Measurements from ENCODE around the gene MAN2B2.

MAN2B2 gene

DNA sequence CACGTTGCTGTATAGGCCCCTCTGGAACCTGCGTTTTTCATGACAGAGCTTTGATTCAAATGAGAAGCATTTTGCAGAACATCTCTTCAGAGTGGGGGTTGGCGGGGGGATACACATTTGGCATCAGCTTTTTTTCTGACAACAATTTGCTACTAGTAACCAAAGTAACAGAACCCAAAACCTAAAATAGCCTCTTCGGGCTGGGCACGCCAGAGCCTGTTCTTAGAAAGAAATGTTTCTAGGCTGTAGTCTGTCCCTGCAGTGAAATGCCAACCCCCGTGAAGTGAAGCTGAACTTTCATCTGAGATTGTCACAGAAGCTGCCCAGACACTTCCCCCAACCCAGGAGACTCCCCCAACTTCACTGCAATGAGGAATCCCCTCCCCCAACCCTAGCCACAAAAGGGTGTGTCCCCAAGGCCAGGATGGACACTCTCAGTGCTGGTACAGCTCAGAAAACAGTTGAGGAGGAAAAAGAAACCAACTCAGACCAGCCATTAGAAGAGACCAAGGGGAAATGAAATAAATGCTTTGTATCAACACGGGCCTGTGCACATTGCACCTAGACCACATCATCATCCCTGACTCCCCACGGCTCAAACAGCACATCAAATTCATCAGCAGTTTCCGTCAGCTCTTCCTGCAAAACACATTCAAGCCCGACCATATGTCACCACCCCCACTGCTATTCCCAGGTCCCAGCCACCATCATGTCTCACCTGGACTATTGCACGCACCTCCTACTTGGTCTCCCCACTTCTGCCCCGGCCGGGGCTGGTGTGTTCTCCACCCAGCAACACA, 8.4 kb upstream of the MAN2B2 start:
- no peak for DNase-seq (ENCODE audit: low read depth in 1 of 2, low spot score in 1 of 2)

DNA sequence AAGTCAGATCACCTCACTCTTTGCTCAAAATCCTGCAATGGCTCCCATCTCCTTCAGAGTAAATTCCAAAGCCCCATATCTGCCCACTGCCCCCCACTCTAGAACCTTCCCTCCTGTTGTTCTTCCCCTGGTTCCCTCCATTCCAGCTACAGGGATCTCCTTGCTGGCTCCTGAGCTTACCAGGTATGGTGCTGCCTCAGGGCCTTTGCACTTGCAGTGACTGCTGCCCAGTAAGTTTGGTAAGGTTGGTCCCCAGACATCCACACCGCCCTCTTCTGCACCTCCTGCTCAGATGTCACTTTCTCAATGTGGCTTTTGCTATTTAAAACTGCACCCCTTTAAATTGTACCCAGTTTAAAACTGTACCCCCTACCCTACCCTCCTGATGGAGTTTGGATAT, 7.8 kb upstream of the MAN2B2 start:
- DNase-seq (ENCODE audit: low read depth in 1 of 2, low spot score in 1 of 2) = no peak

DNA sequence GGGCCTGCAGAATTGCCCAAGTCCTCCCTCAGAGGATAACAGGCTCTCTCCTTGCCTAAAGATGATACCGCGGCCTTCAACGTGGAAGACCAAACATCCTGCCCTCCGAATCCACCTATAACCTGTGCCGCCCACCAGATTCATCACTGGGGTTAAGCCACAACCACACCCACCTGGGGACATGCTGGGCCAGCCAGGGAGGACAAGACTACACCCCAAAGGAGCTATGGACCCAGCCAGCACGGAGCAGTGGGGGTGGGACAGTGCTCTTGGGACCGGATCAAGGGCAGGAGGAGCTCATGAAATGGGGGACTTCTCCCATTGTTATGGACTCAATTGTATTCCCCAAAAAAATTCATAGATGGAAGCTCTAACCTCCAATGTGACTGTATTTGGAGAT, 6.8 kb upstream of the MAN2B2 start:
- DNase-seq (ENCODE audit: low read depth in 1 of 2, low spot score in 1 of 2) = no peak

DNA sequence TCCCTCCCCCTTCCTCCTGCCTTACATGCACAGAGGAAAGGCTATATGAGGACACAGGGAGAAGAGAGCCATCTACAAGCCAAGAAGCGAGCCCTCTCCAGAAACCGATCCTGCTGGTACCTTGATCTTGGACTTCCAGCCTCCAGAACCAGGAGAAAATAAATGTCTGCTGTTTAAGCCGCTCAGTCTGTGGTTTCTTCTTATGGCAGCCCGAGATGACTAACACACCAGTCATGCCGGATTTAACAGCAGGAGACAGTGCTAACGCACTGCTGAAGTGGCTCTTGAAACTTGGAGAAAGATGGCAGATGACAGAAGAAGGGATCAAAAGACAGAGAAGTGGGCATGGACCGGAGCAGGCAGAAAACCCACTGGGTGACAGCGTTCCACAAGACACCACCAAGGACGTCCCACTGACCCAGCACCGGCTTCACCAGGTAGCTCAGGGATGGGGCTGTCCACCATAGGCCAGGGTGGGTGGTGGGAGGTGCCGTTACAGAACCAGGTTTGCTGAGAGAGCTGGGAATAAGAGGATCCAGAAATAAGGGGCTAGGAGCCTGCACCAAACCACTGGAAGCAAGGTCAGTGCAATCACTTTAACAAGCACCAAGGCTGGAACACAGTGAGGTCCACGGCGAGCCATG, 6.2 kb upstream of the MAN2B2 start:
- DNase-seq (ENCODE audit: low read depth in 1 of 2, low spot score in 1 of 2) = no peak

DNA sequence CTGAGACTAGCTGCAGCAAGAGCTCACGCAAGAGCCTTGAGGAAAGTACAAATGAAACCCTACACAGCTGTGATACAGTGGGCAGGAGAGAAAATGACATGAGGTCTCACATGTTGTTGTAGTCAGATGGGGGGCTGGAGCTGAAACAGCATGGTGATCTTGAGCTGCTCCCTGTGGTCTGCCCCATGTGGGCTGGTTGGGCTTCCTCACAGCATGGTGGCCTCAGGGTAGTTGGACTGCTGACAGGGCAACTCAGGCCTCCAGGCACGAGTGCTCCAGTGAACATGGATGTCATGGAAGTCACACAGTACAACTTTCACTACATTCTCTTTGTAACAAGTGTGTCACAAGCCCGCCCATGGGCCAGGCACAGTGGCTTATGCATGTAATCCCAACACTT, 3.4 kb upstream of the MAN2B2 start:
- no peak for DNase-seq (ENCODE audit: low read depth in 1 of 2, low spot score in 1 of 2)

DNA sequence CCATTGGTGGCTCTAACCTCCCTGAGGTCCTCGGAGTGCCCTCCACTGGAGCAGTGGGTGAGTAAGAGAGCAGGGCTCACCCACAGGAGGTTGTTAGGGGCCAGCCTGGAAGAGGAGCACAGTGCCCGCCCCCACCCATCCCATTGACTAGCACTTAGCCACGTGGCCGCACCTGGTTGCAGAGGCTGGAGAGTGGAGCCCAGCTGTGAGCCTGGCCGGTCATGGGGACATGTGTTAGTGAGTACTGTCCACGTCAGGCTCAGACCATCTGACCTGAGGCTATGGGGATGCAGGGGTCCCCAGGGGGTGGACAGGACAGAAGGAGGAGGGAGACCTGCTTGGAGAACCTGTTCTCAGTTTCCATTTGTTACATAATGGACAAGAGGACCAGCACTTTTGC, 1.4 kb upstream of the MAN2B2 start:
- no peak for DNase-seq (ENCODE audit: low read depth in 1 of 2, low spot score in 1 of 2)

DNA sequence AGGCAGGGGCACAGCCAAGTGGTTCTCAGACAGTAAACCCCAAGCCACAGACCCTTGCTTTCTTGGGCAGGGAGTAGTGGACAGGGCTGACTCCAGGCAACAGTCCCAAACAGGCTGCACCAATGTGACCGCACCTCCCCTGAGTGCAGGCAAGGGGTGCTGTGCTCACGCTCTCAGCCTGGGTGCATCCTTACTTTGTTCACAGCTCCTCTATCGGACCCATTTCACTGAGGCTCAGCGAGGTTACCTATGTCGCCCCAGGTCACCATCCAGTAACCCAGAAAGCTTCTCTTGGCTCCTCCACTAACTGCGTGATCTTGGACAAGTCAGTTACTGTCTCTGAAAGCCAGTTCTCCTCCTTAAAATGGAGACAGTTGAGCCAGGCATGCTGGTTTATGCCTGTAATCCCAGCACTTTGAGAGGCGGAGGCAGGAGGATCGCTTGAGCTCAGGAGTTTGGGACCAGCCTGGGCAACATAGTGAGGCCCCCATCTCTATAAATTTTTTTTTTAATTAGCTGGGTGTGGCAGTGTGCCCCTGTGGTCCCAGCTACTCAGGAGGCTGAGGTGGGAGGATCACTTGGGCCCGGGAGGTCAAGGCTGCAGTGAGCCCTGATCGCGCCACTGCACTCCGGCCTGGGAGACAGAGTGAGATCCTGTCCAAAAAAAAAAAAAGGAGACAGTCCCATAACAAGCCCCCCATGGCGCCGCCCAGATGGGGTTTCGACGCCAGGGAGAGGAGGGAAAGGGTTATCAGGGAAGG, 823 bp upstream of the MAN2B2 start:
- DNase-seq (ENCODE audit: low read depth in 1 of 2, low spot score in 1 of 2) = no peak

DNA sequence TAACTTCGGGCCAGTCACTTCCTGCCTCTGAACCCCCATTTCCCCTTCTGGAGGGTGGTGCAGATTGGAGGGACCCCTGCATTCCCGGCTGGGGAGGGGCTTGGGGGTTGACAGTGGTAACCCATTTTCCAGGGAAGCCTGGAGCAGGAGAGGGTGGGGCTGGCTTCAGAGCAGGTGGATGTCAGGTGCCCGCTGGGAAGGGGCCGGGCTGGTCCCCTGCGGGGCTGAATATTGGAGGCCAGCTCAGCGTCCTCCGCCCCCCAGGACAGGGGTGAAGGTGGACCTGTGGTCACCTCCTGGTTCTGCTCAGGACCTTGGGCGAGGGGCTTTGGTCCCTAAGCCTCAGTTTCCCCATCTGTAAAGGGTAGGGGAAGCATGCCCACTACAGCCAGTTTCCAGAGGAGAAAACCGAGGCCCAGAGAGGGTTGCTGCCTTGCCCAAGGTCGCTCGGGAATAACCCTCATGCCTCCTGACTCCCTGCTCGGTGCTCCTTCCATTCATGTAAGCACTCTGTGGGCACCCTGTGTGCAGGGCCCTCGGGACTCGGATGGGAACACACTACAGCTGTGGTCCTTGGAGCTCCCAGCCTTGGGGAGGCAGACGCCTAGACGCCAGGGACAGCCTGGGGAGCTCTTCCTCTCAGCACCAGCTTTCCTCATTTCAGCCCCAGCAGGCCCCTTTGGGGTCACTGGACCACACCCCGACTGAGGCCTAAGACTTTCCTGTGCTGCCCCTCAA, 683 bp downstream of the MAN2B2 start:
- DNase-seq (ENCODE audit: low read depth in 1 of 2, low spot score in 1 of 2) = no peak

DNA sequence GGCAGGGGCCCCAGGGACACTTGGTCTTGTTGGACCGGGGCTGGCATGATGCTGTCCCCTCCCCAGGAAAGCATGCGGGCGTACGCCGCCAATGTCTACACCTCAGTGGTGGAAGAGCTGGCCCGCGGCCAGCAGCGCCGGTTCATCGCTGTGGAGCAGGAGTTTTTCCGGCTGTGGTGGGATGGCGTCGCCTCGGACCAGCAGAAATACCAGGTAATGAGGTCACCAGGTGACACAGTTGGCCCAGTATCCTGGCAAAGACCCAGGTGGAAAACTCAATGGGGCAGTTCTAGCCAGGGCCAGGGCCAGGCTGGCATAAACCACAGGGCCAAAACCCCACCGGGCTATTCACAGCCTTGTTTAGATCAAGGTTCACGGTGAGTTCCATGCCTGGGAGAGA, 1.5 kb downstream of the MAN2B2 start:
- DNase-seq (ENCODE audit: low read depth in 1 of 2, low spot score in 1 of 2) = no peak

DNA sequence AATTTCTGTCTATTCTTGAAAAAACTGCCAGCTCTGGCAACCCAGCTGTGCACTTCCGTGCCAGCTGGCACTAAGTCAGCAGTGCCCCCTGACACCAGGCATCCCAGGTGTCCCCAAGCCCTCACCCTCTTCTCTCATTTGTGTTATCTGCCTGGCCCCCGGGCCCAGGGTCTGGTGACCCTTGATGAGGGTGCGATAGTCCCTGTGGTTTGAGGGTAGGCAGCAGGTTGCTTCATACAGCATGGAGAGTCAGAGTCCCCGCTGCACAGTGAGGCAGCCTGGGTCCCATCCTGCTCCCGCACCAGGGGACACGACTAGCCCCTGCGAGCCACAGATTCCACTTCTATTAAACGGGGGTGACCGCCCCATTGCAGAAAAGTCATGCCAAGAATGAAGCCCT, 1.9 kb downstream of the MAN2B2 start:
- no peak for DNase-seq (ENCODE audit: low read depth in 1 of 2, low spot score in 1 of 2)

DNA sequence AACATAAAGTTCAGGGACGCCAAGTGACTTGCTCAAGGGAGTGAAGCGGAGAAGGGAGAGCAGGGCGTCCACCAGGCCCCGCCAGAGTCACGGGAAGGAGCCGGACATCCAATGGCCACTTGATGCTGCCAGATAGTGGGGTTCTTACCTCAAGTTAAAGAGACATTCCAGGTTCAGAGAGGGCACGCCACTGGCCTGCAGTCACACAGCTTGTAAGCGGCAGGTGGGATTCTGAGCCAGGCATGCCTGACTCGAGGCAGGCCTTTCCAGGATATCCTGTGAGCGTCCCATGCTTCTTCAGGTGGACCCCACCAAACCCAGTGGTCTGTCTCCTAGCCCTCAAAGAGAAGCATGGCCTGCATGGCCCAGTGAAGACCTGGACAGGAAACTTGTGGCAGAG, 2.4 kb downstream of the MAN2B2 start:
- DNase-seq (ENCODE audit: low read depth in 1 of 2, low spot score in 1 of 2) = no peak

DNA sequence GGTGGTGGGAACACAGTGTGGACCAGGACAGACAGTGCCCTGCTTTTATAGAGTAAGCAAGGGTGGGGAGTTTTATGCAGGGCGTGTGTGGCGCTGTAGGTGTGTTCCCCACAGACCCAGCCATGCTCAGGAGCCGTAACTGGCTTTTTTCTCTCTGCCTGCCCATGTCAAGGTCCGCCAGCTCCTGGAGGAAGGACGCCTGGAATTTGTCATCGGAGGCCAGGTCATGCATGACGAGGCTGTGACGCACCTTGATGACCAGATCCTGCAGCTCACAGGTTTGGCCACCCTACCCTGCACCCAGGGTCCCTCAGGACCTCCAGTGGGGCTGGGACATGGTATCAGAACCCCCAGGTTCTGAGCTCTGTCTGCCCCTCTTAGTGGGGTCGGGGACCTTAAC, 3.2 kb downstream of the MAN2B2 start:
- no peak for DNase-seq (ENCODE audit: low read depth in 1 of 2, low spot score in 1 of 2)

DNA sequence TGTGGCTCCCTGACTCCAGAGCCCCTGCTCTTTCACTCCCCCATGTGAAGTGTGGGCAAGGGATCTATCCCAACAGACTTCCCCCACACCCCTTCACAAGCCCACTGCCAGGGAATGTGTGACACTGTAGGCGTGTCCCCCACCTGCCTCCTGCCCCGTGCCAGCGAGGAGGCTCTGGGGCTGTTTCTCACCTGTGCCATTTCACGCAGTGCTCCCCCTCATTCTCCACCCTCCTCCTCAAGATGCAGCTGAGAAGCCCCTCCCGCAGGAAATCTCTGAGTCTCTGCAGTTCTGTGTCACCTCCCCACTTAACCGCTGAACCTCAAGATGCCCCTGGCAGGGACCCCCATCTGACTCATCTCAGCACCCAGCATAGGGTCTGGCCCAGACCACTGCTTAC, 5.4 kb downstream of the MAN2B2 start:
- DNase-seq (ENCODE audit: low read depth in 1 of 2, low spot score in 1 of 2) = no peak

DNA sequence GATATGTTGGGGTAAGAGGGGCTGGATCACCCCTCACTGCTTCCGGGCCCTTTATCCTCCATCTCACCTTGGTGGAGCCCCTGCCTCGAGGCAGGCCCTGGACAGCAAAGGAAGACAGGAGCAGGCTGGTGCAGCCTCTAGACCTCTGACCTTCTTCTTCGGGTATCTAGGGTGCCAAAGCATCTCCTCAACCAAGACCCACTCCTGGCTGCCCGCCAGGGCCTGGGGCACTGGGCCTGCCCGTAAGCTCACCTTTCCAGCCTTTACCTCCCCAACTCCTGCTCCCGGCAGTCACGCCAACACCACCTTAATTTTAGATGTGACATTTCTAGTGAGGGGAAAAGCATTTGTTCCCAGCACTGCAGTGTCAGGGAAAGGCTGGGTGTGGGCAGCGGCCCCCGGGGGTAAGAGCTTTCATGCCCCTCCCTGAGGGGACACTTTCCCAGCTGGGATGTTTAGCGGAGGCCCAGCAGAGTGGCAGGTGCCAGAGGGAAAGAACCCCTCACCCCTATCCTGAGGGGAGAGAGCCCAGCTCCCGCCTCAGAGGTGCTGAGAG, 6.7 kb downstream of the MAN2B2 start:
- DNase-seq (ENCODE audit: low read depth in 1 of 2, low spot score in 1 of 2) = no peak

DNA sequence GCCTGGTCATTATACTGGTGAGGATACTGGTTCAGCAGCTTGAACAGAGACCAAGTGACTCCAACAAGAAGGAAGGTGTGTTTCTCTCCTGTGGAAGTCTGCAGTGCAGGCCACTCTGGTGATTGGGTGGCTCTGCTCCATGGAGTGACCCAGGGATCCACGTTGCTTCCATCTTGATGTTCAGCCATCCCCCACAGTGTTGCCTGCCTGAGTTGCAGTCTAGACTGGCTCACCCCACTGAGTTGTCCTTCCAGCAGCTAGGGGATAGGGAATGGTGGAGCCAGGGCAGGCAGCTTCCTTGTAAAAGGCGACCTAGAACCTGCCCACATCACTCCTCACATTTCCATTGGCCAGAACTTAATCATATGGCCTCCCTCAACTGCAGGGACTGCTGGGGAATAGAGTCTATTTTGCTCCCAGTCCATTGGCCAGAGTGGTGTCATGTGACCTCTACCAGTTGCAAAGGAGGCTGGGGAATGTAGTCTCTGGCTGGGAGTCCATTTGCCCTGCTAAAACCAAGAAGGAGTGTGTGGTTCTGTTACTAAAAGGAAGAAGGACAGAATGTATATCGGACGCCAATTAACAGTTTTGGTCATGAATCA, 8.0 kb downstream of the MAN2B2 start:
- no peak for DNase-seq (ENCODE audit: low read depth in 1 of 2, low spot score in 1 of 2)

DNA sequence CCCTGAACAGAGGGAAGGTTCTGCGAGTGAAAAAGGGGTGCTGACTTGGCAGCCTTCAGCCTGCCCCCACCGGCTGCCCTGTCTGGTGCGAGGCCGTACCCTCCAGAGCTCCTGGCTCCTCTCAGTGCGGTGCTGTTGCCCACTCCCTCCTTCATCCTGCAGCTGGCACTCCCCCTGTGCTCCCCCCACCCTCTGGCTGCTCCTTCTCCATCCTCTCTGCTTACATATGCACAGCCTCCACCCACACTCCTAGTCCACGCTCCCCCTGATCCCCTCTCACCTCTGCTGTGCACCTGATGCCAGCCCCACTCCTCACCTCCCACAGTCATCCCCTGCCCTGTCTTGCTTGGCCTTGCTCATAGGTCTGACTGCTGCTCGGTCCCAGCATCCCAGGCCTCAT, 9.9 kb downstream of the MAN2B2 start:
- DNase-seq (ENCODE audit: low read depth in 1 of 2, low spot score in 1 of 2) = no peak

DNA sequence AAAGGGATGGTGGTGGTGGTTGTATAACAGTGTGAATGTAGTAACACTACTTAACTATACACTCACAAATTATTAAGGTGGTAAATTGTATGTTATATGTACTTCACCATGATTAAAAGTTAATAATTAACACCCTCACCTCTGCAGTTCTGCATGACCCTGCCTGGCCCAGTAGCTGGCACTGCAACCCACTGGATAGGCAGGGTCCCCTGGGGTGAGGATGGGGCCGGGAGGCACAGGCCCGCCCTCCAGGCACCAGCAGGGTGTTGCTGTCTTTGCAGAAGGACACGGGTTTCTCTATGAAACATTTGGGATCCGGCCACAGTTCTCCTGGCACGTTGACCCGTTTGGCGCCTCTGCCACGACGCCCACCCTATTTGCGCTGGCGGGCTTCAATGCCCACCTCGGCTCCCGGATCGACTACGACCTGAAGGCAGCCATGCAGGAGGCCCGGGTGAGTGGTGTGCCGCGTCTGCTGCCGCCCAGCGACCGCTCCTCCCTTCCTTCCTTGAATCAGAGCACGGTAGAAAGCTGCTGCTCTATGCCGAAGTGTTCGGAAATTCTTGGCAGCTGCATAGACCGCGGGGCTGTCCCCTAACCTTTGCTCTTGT, 11.8 kb downstream of the MAN2B2 start:
- no peak for DNase-seq (ENCODE audit: low read depth in 1 of 2, low spot score in 1 of 2)

DNA sequence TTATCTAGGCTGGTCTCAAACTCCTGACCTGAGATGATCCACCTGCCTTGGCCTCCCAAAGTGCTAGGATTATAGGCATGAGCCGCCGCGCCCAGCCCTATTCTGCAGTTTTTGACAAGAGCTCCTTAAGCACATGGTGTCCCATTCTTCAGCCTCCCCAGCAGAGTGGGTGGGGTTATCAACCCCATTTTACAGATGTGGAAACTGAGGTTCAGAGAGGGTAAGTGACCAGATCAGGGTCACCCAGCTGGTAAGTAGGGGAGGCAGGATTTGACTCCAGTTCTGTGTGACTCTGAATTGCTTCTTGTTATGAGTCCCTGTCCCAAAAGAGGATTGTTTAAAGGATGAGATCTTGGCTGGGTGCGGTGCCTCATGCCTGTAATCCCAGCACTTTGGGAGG, 14.5 kb downstream of the MAN2B2 start:
- DNase-seq (ENCODE audit: low read depth in 1 of 2, low spot score in 1 of 2) = no peak

DNA sequence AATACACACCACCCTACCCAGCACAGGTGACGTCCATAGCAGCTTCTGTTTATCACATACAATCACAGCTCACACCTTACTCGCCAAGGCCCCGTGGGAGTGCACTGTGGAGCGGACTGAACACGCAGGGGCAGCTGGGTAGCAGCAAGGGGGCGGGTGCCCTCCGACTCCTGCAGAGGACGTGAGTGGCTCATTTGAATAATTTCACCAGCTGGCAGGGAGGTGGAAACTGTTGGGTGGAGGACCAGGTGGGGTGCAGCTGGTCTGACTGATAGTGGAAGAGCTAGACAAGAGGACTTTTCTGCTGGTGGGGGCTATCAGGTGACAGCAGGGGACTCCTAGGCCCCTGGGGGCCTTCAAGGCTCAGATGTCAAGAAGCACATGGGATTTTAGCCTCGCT, 16.3 kb downstream of the MAN2B2 start:
- DNase-seq (ENCODE audit: low read depth in 1 of 2, low spot score in 1 of 2) = no peak

DNA sequence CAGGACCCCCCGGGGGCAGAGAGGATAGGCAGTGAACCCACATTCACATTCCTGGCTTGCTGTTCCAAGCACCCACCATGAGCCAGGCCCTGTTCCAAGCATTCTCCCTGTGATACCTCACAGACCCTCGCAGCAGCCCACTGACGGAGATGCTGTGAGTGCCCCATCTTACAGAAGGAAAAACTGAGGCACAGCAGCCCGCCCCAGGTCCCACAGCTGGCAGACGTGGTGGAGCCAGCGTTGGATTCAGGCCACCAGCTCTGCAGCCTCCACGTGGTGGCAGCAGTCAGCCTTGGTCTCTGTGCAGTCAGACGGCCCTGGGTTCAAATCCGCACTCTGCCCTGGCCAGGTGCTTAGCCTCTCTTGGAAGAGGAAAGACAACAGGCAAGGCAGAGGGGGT, 16.8 kb downstream of the MAN2B2 start:
- DNase-seq (ENCODE audit: low read depth in 1 of 2, low spot score in 1 of 2) = no peak

Data from activated T-helper 1 cell treated with anti-CD3 and anti-CD28 coated beads, Interleukin-2, amount 50 U/mL, for 16 hours (primary cell).